ENCODE results near the gene GALNT18.

GALNT18 gene

DNA sequence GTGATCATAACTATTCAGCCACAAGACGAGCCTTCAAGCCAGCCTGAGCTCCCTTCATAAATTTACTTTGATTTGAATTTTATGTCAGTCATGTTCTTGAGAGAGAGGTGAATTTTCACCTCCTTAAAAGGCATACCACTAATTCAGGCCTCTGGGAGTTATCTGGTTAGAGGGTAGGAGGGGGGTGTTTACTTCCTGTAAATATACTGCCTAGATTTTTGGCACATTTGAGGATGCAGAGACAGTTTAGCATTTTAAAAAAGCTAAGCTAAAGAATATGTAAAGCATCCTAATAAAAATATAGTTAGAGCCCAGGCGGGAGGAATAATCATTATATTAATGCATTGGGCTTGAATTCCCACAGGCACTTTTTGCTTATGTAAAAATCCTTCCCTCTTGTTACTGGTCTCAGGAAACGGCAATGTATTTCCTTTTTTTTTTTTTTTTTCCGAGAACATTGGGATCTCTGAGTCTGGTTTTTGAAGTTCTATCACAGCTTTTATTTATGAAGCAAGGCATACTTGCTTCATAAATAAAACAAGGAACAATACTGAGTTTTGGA is 385.2 kb downstream of the GALNT18 start:
- Histone ChIP-seq H4K91ac (ENCODE audit: low read depth, low read length, poor library complexity) (no peak overlapping the region), H2BK12ac (ENCODE audit: low read length) (no peak overlapping the region), H2BK15ac (ENCODE audit: low read length) (no peak overlapping the region), H3K79me1 (ENCODE audit: low read depth, low read length) (no peaks in the 10 kb centered on the region), H3K27me3 (ENCODE audit: control insufficient read depth in 3 of 3, insufficient read depth in 3 of 3, low read depth in 1 of 3, low read length in 3 of 3) (no peaks in the 10 kb centered on the region), H2BK5ac (ENCODE audit: low read length) (no peak overlapping the region), H3K36me3 (replicated peaks in 1 of 2; ENCODE audit: control insufficient read depth in 2 of 2, insufficient read depth in 2 of 2, low read length in 2 of 2) (no peaks in the 10 kb centered on the region), H3K23ac (ENCODE audit: low read depth, low read length, poor library complexity) (no peak overlapping the region), H3K9me3 (replicated peaks in 1 of 2; ENCODE audit: control insufficient read depth in 2 of 2, insufficient read depth in 1 of 2, low read depth in 1 of 2, low read length in 2 of 2) (no peaks in the 10 kb centered on the region), H4K8ac (ENCODE audit: low read depth, low read length) (no peak overlapping the region), H2AK5ac (ENCODE audit: low read depth, low read length) (no peak overlapping the region), H3K4me2 (ENCODE audit: insufficient read depth, low read length, poor library complexity, severe bottlenecking) (no peak overlapping the region), H2AFZ (ENCODE audit: low read length) (no peak overlapping the region), H2BK120ac (ENCODE audit: low read depth, low read length) (no peak overlapping the region), H3K4ac (ENCODE audit: low read length) (no peak overlapping the region), H3K4me3 (ENCODE audit: low read length in 2 of 2) (no peak overlapping the region), H3K14ac (ENCODE audit: low read length) (no peak overlapping the region), H3K9ac (ENCODE audit: low read depth, low read length, poor library complexity) (no peak overlapping the region), H3K27ac (replicated peaks; ENCODE audit: low read length) (no peak overlapping the region), H3K4me1 (ENCODE audit: control insufficient read depth in 2 of 2, insufficient read depth in 1 of 2, low read depth in 1 of 2, low read length in 2 of 2) (no peaks in the 10 kb centered on the region), H3K18ac (ENCODE audit: low read length) (no peak overlapping the region)
- WGBS, 2 donors (ENCODE audit: extremely low coverage in 2 of 2, insufficient read length in 2 of 2, insufficient replicate concordance in 1 of 2), result no CpG with 5 or more reads among the region's 4 CpGs
- DNase-seq (ENCODE audit: low spot score), result no peak

DNA sequence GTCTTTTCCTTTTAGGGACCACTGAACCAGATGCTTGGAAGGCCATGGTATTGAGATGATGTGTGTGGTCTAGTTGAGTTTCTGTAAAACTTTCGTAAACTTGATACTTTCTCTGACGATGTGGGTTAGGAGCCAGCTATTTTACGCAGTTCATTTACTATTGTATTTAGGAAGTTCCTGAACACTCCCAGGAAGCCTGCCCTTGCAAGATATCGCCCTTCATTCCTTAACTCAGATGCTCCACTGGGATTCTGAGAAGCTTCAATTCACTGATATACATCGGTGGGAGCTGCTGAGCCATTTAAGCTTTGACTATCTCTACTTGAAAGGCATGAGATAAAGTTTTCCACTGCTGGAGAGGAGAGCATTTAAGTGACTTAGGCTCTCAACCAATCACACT is 390.0 kb downstream of the GALNT18 start:
- H4K8ac ChIP-seq (ENCODE audit: low read depth, low read length), result no peak overlapping the region
- H3K4me3 ChIP-seq (ENCODE audit: low read length in 2 of 2), result no peak overlapping the region
- no peak overlapping the region for H3K23ac ChIP-seq (ENCODE audit: low read depth, low read length, poor library complexity)
- no peak overlapping the region for H3K18ac ChIP-seq (ENCODE audit: low read length)
- H2AK5ac ChIP-seq (ENCODE audit: low read depth, low read length), result no peak overlapping the region
- no peaks in the 10 kb centered on the region for H3K27me3 ChIP-seq (ENCODE audit: control insufficient read depth in 3 of 3, insufficient read depth in 3 of 3, low read depth in 1 of 3, low read length in 3 of 3)
- H3K79me1 ChIP-seq (ENCODE audit: low read depth, low read length), result no peaks in the 10 kb centered on the region
- H3K4me2 ChIP-seq (ENCODE audit: insufficient read depth, low read length, poor library complexity, severe bottlenecking), result no peak overlapping the region
- H2BK12ac ChIP-seq (ENCODE audit: low read length), result no peak overlapping the region
- H3K4me1 ChIP-seq (ENCODE audit: control insufficient read depth in 2 of 2, insufficient read depth in 1 of 2, low read depth in 1 of 2, low read length in 2 of 2), result no peaks in the 10 kb centered on the region
- H3K14ac ChIP-seq (ENCODE audit: low read length), result no peak overlapping the region
- no CpG with 5 or more reads among the region's 5 CpGs for WGBS, 2 donors (ENCODE audit: extremely low coverage in 2 of 2, insufficient read length in 2 of 2, insufficient replicate concordance in 1 of 2)
- no peak overlapping the region for H3K9ac ChIP-seq (ENCODE audit: low read depth, low read length, poor library complexity)
- no peak overlapping the region for H2BK120ac ChIP-seq (ENCODE audit: low read depth, low read length)
- H3K4ac ChIP-seq (ENCODE audit: low read length), result no peak overlapping the region
- H3K9me3 ChIP-seq (replicated peaks in 1 of 2; ENCODE audit: control insufficient read depth in 2 of 2, insufficient read depth in 1 of 2, low read depth in 1 of 2, low read length in 2 of 2), result no peaks in the 10 kb centered on the region
- no peak overlapping the region for H2AFZ ChIP-seq (ENCODE audit: low read length)
- H4K91ac ChIP-seq (ENCODE audit: low read depth, low read length, poor library complexity), result no peak overlapping the region
- H3K27ac ChIP-seq (replicated peaks; ENCODE audit: low read length), result no peak overlapping the region
- DNase-seq (ENCODE audit: low spot score), result no peak
- H2BK5ac ChIP-seq (ENCODE audit: low read length), result no peak overlapping the region
- H3K36me3 ChIP-seq (replicated peaks in 1 of 2; ENCODE audit: control insufficient read depth in 2 of 2, insufficient read depth in 2 of 2, low read length in 2 of 2), result no peaks in the 10 kb centered on the region
- no peak overlapping the region for H2BK15ac ChIP-seq (ENCODE audit: low read length)

GRCh38 chr11:11230802-11231562 is 390.8 kb downstream of the GALNT18 start:
- H2BK5ac ChIP-seq (ENCODE audit: low read length), result no peak overlapping the region
- H3K36me3 ChIP-seq (replicated peaks in 1 of 2; ENCODE audit: control insufficient read depth in 2 of 2, insufficient read depth in 2 of 2, low read length in 2 of 2), result no peaks in the 10 kb centered on the region
- no peak overlapping the region for H3K4me2 ChIP-seq (ENCODE audit: insufficient read depth, low read length, poor library complexity, severe bottlenecking)
- H2BK15ac ChIP-seq (ENCODE audit: low read length), result no peak overlapping the region
- no peaks in the 10 kb centered on the region for H3K4me1 ChIP-seq (ENCODE audit: control insufficient read depth in 2 of 2, insufficient read depth in 1 of 2, low read depth in 1 of 2, low read length in 2 of 2)
- no peaks in the 10 kb centered on the region for H3K27me3 ChIP-seq (ENCODE audit: control insufficient read depth in 3 of 3, insufficient read depth in 3 of 3, low read depth in 1 of 3, low read length in 3 of 3)
- H3K9me3 ChIP-seq (replicated peaks in 1 of 2; ENCODE audit: control insufficient read depth in 2 of 2, insufficient read depth in 1 of 2, low read depth in 1 of 2, low read length in 2 of 2), result no peaks in the 10 kb centered on the region
- no peak overlapping the region for H3K27ac ChIP-seq (replicated peaks; ENCODE audit: low read length)
- H4K91ac ChIP-seq (ENCODE audit: low read depth, low read length, poor library complexity), result no peak overlapping the region
- H3K4me3 ChIP-seq (ENCODE audit: low read length in 2 of 2), result no peak overlapping the region
- H2BK12ac ChIP-seq (ENCODE audit: low read length), result no peak overlapping the region
- no peak overlapping the region for H3K14ac ChIP-seq (ENCODE audit: low read length)
- no peak overlapping the region for H2BK120ac ChIP-seq (ENCODE audit: low read depth, low read length)
- no peak overlapping the region for H2AFZ ChIP-seq (ENCODE audit: low read length)
- no peak overlapping the region for H3K23ac ChIP-seq (ENCODE audit: low read depth, low read length, poor library complexity)
- H3K18ac ChIP-seq (ENCODE audit: low read length), result no peak overlapping the region
- DNase-seq (ENCODE audit: low spot score), result no peak
- H3K79me1 ChIP-seq (ENCODE audit: low read depth, low read length), result no peaks in the 10 kb centered on the region
- no peak overlapping the region for H4K8ac ChIP-seq (ENCODE audit: low read depth, low read length)
- no peak overlapping the region for H3K9ac ChIP-seq (ENCODE audit: low read depth, low read length, poor library complexity)
- H3K4ac ChIP-seq (ENCODE audit: low read length), result no peak overlapping the region
- no CpG with 5 or more reads among the region's 7 CpGs for WGBS, 2 donors (ENCODE audit: extremely low coverage in 2 of 2, insufficient read length in 2 of 2, insufficient replicate concordance in 1 of 2)
- no peak overlapping the region for H2AK5ac ChIP-seq (ENCODE audit: low read depth, low read length)

GRCh38 chr11:11230087-11230486 is 391.7 kb downstream of the GALNT18 start:
- no peak overlapping the region for H4K8ac ChIP-seq (ENCODE audit: low read depth, low read length)
- no peaks in the 10 kb centered on the region for H3K79me1 ChIP-seq (ENCODE audit: low read depth, low read length)
- no peak overlapping the region for H3K4ac ChIP-seq (ENCODE audit: low read length)
- no peak overlapping the region for H3K27ac ChIP-seq (replicated peaks; ENCODE audit: low read length)
- no peak overlapping the region for H3K18ac ChIP-seq (ENCODE audit: low read length)
- no peaks in the 10 kb centered on the region for H3K27me3 ChIP-seq (ENCODE audit: control insufficient read depth in 3 of 3, insufficient read depth in 3 of 3, low read depth in 1 of 3, low read length in 3 of 3)
- H3K4me1 ChIP-seq (ENCODE audit: control insufficient read depth in 2 of 2, insufficient read depth in 1 of 2, low read depth in 1 of 2, low read length in 2 of 2), result no peaks in the 10 kb centered on the region
- no CpG with 5 or more reads among the region's 1 CpG for WGBS, 2 donors (ENCODE audit: extremely low coverage in 2 of 2, insufficient read length in 2 of 2, insufficient replicate concordance in 1 of 2)
- H3K4me2 ChIP-seq (ENCODE audit: insufficient read depth, low read length, poor library complexity, severe bottlenecking), result no peak overlapping the region
- DNase-seq (ENCODE audit: low spot score), result no peak
- no peak overlapping the region for H2BK12ac ChIP-seq (ENCODE audit: low read length)
- H2AFZ ChIP-seq (ENCODE audit: low read length), result no peak overlapping the region
- no peak overlapping the region for H4K91ac ChIP-seq (ENCODE audit: low read depth, low read length, poor library complexity)
- no peak overlapping the region for H3K9ac ChIP-seq (ENCODE audit: low read depth, low read length, poor library complexity)
- no peaks in the 10 kb centered on the region for H3K36me3 ChIP-seq (replicated peaks in 1 of 2; ENCODE audit: control insufficient read depth in 2 of 2, insufficient read depth in 2 of 2, low read length in 2 of 2)
- no peak overlapping the region for H2BK5ac ChIP-seq (ENCODE audit: low read length)
- H3K23ac ChIP-seq (ENCODE audit: low read depth, low read length, poor library complexity), result no peak overlapping the region
- no peaks in the 10 kb centered on the region for H3K9me3 ChIP-seq (replicated peaks in 1 of 2; ENCODE audit: control insufficient read depth in 2 of 2, insufficient read depth in 1 of 2, low read depth in 1 of 2, low read length in 2 of 2)
- H2BK15ac ChIP-seq (ENCODE audit: low read length), result no peak overlapping the region
- H2AK5ac ChIP-seq (ENCODE audit: low read depth, low read length), result no peak overlapping the region
- H2BK120ac ChIP-seq (ENCODE audit: low read depth, low read length), result no peak overlapping the region
- H3K4me3 ChIP-seq (ENCODE audit: low read length in 2 of 2), result no peak overlapping the region
- H3K14ac ChIP-seq (ENCODE audit: low read length), result no peak overlapping the region

All from neuronal stem cell (in vitro differentiated cells).